Upper lobe of left lung (tissue), 4 donors: ENCODE data around the gene BPIFB4.

Experiments
- CTCF ChIP-seq, 6 experiments: fragments of 450-650 bp in 4 of 6; fragments of 200-600 bp in 2 of 6; sonication (generic) in 2 of 6; IDR thresholded peaks; one replicate each; pipeline ENCODE4 v1.5.1; 2016 to 2019; ENCODE audit warnings: antibody characterized with exemption in 6 of 6
- POLR2A ChIP-seq, 4 donors: fragments of 450-650 bp; IDR thresholded peaks; one replicate each; pipeline ENCODE4 v1.5.1; 2016 to 2017; ENCODE audit warnings: antibody characterized with exemption in 4 of 4, mild to moderate bottlenecking in 2 of 4
- POLR2AphosphoS5 ChIP-seq, 2 donors: sonication (generic); formaldehyde crosslinking; IDR thresholded peaks; one replicate each; pipeline ENCODE4 v1.5.1; 2017; ENCODE audit warnings: antibody characterized with exemption in 2 of 2

- TF ChIP-seq POLR2AphosphoS5 (IDR thresholded peaks at IDR 0.05) (no peak), POLR2A (IDR thresholded peaks at IDR 0.05) (no peak), CTCF (IDR thresholded peaks at IDR 0.05) (no peak)
Observed at GRCh38 chr20:33148040-33148439, 68.6 kb downstream of the BPIFB4 start.
